Activated naive CD8-positive, alpha-beta T cell treated with anti-CD3 and anti-CD28 coated beads for 36 hours (primary cell): ENCODE measurements around the gene CENPI. TPM values are rescaled to one million over a fixed set of nuclear protein-coding genes. Genes with fewer than 3 reads are reported as not detected.
A peak's percentile ranks its signal among the peaks of the same experiment; 100 is the strongest.

Source experiments
- DNase-seq: peaks from one replicate; pipeline ENCODE4 v3.0.0; 2021
- H3K27ac Mint-ChIP-seq: one replicate; pipeline ENCODE4 v1.8.0; 2022; ENCODE audit warnings: mild to moderate bottlenecking, moderate library complexity, mixed read lengths
- H3K27me3 Mint-ChIP-seq: one replicate; pipeline ENCODE4 v1.8.0; 2022; ENCODE audit warnings: mild to moderate bottlenecking, mixed read lengths
- H3K36me3 Mint-ChIP-seq: one replicate; pipeline ENCODE4 v1.8.0; 2021; ENCODE audit warnings: mild to moderate bottlenecking, mixed read lengths
- H3K4me1 Mint-ChIP-seq: one replicate; pipeline ENCODE4 v1.8.0; 2021; ENCODE audit warnings: mixed read lengths
- H3K4me3 Mint-ChIP-seq: one replicate; pipeline ENCODE4 v1.8.0; 2022; ENCODE audit warnings: mild to moderate bottlenecking, moderate library complexity, mixed read lengths
- H3K9me3 Mint-ChIP-seq: one replicate; pipeline ENCODE4 v1.8.0; 2022; ENCODE audit warnings: mixed read lengths
- total RNA-seq, 2 experiments: library from RNA; stranded (reverse); gene quantifications; one replicate each; pipeline ENCODE4 v1.2.3, GENCODE V29; 2021

Gene CENPI
- total RNA-seq, 2 experiments from 2014 or later, result 14.4 to 14.7 TPM

- Mint-ChIP-seq H3K4me1 (no peaks in the 10 kb centered on the region), H3K9me3 (no peaks in the 10 kb centered on the region), H3K27ac (no peak overlapping the region), H3K27me3 (no peaks in the 10 kb centered on the region), H3K36me3 (peaks cover 9% of the 10 kb centered on the region), H3K4me3 (no peak overlapping the region)
- DNase-seq, result no peak
Observed at GRCh38 chrX:101108284-101108683, 10.3 kb downstream of the CENPI start.

GRCh38 chrX:101117701-101118100, 19.7 kb downstream of the CENPI start:
- no peak overlapping the region for H3K27ac Mint-ChIP-seq
- H3K9me3 Mint-ChIP-seq, result no peaks in the 10 kb centered on the region
- H3K36me3 Mint-ChIP-seq, result peaks cover 19% of the 10 kb centered on the region
- no peak for DNase-seq
- no peak overlapping the region for H3K4me3 Mint-ChIP-seq
- no peaks in the 10 kb centered on the region for H3K4me1 Mint-ChIP-seq
- H3K27me3 Mint-ChIP-seq, result no peaks in the 10 kb centered on the region

- no peak for DNase-seq
- Mint-ChIP-seq H3K36me3 (peaks cover 26% of the 10 kb centered on the region), H3K4me3 (no peak overlapping the region), H3K27ac (peak overlapping the region; percentile 59), H3K27me3 (no peaks in the 10 kb centered on the region), H3K9me3 (no peaks in the 10 kb centered on the region), H3K4me1 (no peaks in the 10 kb centered on the region)
Observed at GRCh38 chrX:101136235-101136634, 38.2 kb downstream of the CENPI start.

Other genes starting within 250 kb of the CENPI start
- gene NOX1, start 223.8 kb upstream of the CENPI start, total RNA-seq, result not detected
- under 1 TPM; 0.41 to 0.60 TPM for gene XKRX, start 169.3 kb upstream of the CENPI start, total RNA-seq
- not detected for gene ARL13A, start 128.5 kb upstream of the CENPI start, total RNA-seq
- gene TRMT2B, start 46.1 kb upstream of the CENPI start, total RNA-seq, result 10 to 100 TPM; 19.7 to 21.2 TPM
- not detected for gene TMEM35A, start 19.3 kb upstream of the CENPI start, total RNA-seq
- under 1 TPM; 0.18 to 0.23 TPM for gene DRP2, start 121.6 kb downstream of the CENPI start, total RNA-seq
- not detected for gene TAF7L, start 193.1 kb downstream of the CENPI start, total RNA-seq